CD14-positive monocyte (primary cell): Measurements from ENCODE around the gene RMDN3. TPM values are rescaled to one million over a fixed set of nuclear protein-coding genes. Genes with fewer than 3 reads are reported as not detected.

ENCODE experiments used
- DNase-seq, 3 donors: peaks; one replicate each; pipeline ENCODE4 v3.0.0-alpha.2; 2011 to 2022
- H2AFZ ChIP-seq: 2 replicates; pipeline ENCODE4 v1.6.0; 2012; ENCODE audit warnings: mild to moderate bottlenecking, low read depth, low read length, inconsistent platforms; ENCODE audit not compliant: insufficient read depth, poor library complexity, severe bottlenecking
- H3K27ac ChIP-seq, 2 donors: 1 replicate in 1 of 2; 2 replicates in 1 of 2; pipeline ENCODE4 v1.5.1; 2012 to 2013; ENCODE audit warnings: low read length in 2 of 2, control low read depth in 1 of 2, inconsistent platforms in 1 of 2, low read depth in 1 of 2, mild to moderate bottlenecking in 1 of 2
- H3K27me3 ChIP-seq, 2 donors: one replicate each; pipeline versions ENCODE4 v1.6.0 to v1.6.1; 2011 to 2013; ENCODE audit warnings: low read length in 2 of 2; ENCODE audit not compliant: control insufficient read depth in 2 of 2, insufficient read depth in 2 of 2
- H3K36me3 ChIP-seq, 2 donors: replicated peaks in 1 of 2; 1 replicate in 1 of 2; 2 replicates in 1 of 2; pipeline versions ENCODE4 v1.5.1 to v1.6.1; 2012 to 2013; ENCODE audit warnings: low read length in 2 of 2, control low read depth in 1 of 2, inconsistent platforms in 1 of 2, mild to moderate bottlenecking in 1 of 2; ENCODE audit not compliant: insufficient read depth in 2 of 2, control insufficient read depth in 1 of 2
- H3K4me1 ChIP-seq, 2 donors: 1 replicate in 1 of 2; 2 replicates in 1 of 2; pipeline versions ENCODE4 v1.5.1 to v1.6.1; 2012 to 2013; ENCODE audit warnings: low read length in 2 of 2, control low read depth in 1 of 2, inconsistent platforms in 1 of 2, mild to moderate bottlenecking in 1 of 2, moderate library complexity in 1 of 2; ENCODE audit not compliant: insufficient read depth in 2 of 2, control insufficient read depth in 1 of 2
- H3K4me2 ChIP-seq: replicated peaks from 2 replicates; pipeline ENCODE3; 2012; ENCODE audit warnings: low read length, moderate library complexity, mild to moderate bottlenecking; ENCODE audit not compliant: poor library complexity, severe bottlenecking; ENCODE audit errors: extremely low read depth
- H3K4me3 ChIP-seq, 3 experiments: fragments of 200-600 bp in 1 of 3; sonication (generic) in 1 of 3; replicated peaks in 1 of 3; 1 replicate in 2 of 3; 2 replicates in 1 of 3; pipeline ENCODE4 v1.5.1; 2011 to 2013; ENCODE audit warnings: low read length in 3 of 3, mild to moderate bottlenecking in 3 of 3, control low read depth in 2 of 3, low read depth in 2 of 3, inconsistent platforms in 1 of 3, moderate library complexity in 1 of 3
- H3K79me2 ChIP-seq: 2 replicates; pipeline ENCODE4 v1.6.0; 2012; ENCODE audit warnings: mild to moderate bottlenecking, control low read depth, inconsistent platforms, low read length, moderate library complexity; ENCODE audit not compliant: insufficient read depth
- H3K9ac ChIP-seq: 2 replicates; pipeline ENCODE4 v1.6.0; 2017; ENCODE audit warnings: low read length, mild to moderate bottlenecking; ENCODE audit not compliant: insufficient read depth, poor library complexity, severe bottlenecking
- H3K9me3 ChIP-seq, 2 donors: replicated peaks in 1 of 2; 1 replicate in 1 of 2; 2 replicates in 1 of 2; pipeline versions ENCODE4 v1.5.1 to v1.6.1; 2012 to 2013; ENCODE audit warnings: low read length in 2 of 2, control low read depth in 1 of 2; ENCODE audit not compliant: control insufficient read depth in 1 of 2, insufficient read depth in 1 of 2
- H4K20me1 ChIP-seq: 2 replicates; pipeline ENCODE4 v1.6.0; 2012; ENCODE audit warnings: mild to moderate bottlenecking, low read length, control low read depth, moderate library complexity; ENCODE audit not compliant: insufficient read depth
- H3K27ac Mint-ChIP-seq, 7 donors: one replicate each; pipeline ENCODE4 v1.8.0; 2020; ENCODE audit warnings: mild to moderate bottlenecking in 7 of 7, mixed read lengths in 7 of 7, moderate library complexity in 6 of 7, inconsistent platforms in 2 of 7
- H3K27me3 Mint-ChIP-seq, 3 donors: one replicate each; pipeline ENCODE4 v1.8.0; 2021 to 2022; ENCODE audit warnings: low read depth in 3 of 3, mild to moderate bottlenecking in 3 of 3, mixed read lengths in 3 of 3, moderate library complexity in 3 of 3, inconsistent platforms in 1 of 3
- H3K36me3 Mint-ChIP-seq, 2 donors: one replicate each; pipeline ENCODE4 v1.8.0; 2020; ENCODE audit warnings: mixed read lengths in 2 of 2, inconsistent platforms in 1 of 2, mild to moderate bottlenecking in 1 of 2
- H3K4me1 Mint-ChIP-seq: one replicate; pipeline ENCODE4 v1.8.0; 2020; ENCODE audit warnings: mild to moderate bottlenecking, mixed read lengths
- H3K4me3 Mint-ChIP-seq, 2 donors: one replicate each; pipeline ENCODE4 v1.8.0; 2020; ENCODE audit warnings: mild to moderate bottlenecking in 2 of 2, mixed read lengths in 2 of 2, moderate library complexity in 1 of 2
- H3K9me3 Mint-ChIP-seq, 7 donors: one replicate each; pipeline ENCODE4 v1.8.0; 2020 to 2022; ENCODE audit warnings: mixed read lengths in 7 of 7, mild to moderate bottlenecking in 6 of 7, moderate library complexity in 6 of 7, inconsistent platforms in 2 of 7
- WGBS: methylation state at CpG from one replicate; pipeline ENCODE4 v1.1.5; 2013; ENCODE audit warnings: missing lambda C conversion rate; ENCODE audit not compliant: insufficient coverage; 5-methylcytosine and 5-hydroxymethylcytosine counted together
- intact Hi-C, 2 donors: fragments of 100-400 bp; cut with micrococcal nuclease; formaldehyde crosslinking; loops; one replicate each; pipeline versions ENCODE4 v1.15.0 to v1.15.1; 2023
- polyA plus RNA-seq, 3 donors: library from polyadenylated mRNA; depleted of rRNA in 1 of 3; unstranded in 2 of 3; stranded (reverse) in 1 of 3; fragments of 300-500 nt in 2 of 3; fragments of >200 nt in 1 of 3; fragmentation: Illumina TruSeq in 2 of 3; gene quantifications; 1 replicate in 2 of 3; 2 replicates in 1 of 3; pipeline ENCODE4 v1.2.3, GENCODE V29; 2012 to 2021
- TF ChIP-seq, protein P1 (sequence below): fragments of 200-600 bp; IDR thresholded peaks from one replicate; pipeline ENCODE4 v1.8.0; 2022; ENCODE audit warnings: antibody characterized with exemption, mild to moderate bottlenecking

RMDN3 gene
- polyA plus RNA-seq, 3 donors, result 9.8 to 13.5 (median 13.2) TPM

DNA sequence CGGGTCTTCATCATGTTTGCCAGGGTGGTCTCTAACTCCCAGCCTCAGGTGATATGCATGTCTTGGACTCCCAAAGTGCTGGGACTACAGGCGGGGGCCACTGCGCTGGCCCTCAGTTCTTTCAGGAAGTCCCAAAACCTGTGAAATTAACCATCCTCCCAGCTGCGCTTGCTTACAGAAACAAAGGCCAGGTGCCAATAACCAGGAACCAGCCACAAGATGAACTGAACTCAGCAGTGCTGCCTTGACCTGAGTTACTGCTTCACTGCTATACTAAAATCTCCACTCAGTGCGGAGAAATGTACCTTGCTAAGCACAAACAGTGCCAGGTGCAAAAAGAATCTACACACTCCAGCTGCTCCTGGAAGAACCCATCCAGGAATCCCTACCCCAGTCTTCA is 4.9 kb upstream of the RMDN3 start:
- Histone ChIP-seq H3K27me3 (no peaks in the 10 kb centered on the region), H3K9me3 (no peaks in the 10 kb centered on the region), H3K4me3 (no peak overlapping the region), H3K79me2 (peaks cover under 1% of the 10 kb centered on the region), H3K4me1 (peaks cover 29 to 32% of the 10 kb centered on the region in 2 donors), H4K20me1 (no peaks in the 10 kb centered on the region), H3K36me3 (no peaks in the 10 kb centered on the region), H2AFZ (no peak overlapping the region), H3K27ac (no peak overlapping the region), H3K9ac (no peak overlapping the region), H3K4me2 (no peak overlapping the region)
- Mint-ChIP-seq H3K27ac (no peak overlapping the region), H3K9me3 (no peaks in the 10 kb centered on the region), H3K27me3 (peaks cover 0 to 12% (median 11%) of the 10 kb centered on the region in 3 donors), H3K36me3 (no peaks in the 10 kb centered on the region), H3K4me3 (no peak overlapping the region), H3K4me1 (peaks cover 21% of the 10 kb centered on the region)
- 94% methylated on average over 5 of the region's 5 CpGs for WGBS
- intact Hi-C loops, result loop anchor here (2.0 to 10.0 kb wide), 6 partner anchors 45 to 195 kb away; partner anchors contain the start of genes DNAJC17 (in 2 of the 2), RAD51 (in 2 of the 2), ZFYVE19 (in 2 of the 2) and CCDC32 (in 1 of the 2)
- TF ChIP-seq, protein P1, sequence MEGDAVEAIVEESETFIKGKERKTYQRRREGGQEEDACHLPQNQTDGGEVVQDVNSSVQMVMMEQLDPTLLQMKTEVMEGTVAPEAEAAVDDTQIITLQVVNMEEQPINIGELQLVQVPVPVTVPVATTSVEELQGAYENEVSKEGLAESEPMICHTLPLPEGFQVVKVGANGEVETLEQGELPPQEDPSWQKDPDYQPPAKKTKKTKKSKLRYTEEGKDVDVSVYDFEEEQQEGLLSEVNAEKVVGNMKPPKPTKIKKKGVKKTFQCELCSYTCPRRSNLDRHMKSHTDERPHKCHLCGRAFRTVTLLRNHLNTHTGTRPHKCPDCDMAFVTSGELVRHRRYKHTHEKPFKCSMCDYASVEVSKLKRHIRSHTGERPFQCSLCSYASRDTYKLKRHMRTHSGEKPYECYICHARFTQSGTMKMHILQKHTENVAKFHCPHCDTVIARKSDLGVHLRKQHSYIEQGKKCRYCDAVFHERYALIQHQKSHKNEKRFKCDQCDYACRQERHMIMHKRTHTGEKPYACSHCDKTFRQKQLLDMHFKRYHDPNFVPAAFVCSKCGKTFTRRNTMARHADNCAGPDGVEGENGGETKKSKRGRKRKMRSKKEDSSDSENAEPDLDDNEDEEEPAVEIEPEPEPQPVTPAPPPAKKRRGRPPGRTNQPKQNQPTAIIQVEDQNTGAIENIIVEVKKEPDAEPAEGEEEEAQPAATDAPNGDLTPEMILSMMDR, result no peak
- DNase-seq, result no peak

GRCh38 chr15:40756938-40757337 is 1.9 kb upstream of the RMDN3 start:
- DNase-seq, result no peak
- H3K9ac ChIP-seq, result no peak overlapping the region
- no peaks in the 10 kb centered on the region for H4K20me1 ChIP-seq
- H3K27me3 ChIP-seq, result no peaks in the 10 kb centered on the region
- peaks cover 30% of the 10 kb centered on the region for H3K79me2 ChIP-seq
- no peak overlapping the region for H3K4me3 ChIP-seq
- peaks cover 0 to 6% (median 3%) of the 10 kb centered on the region in 3 donors for H3K27me3 Mint-ChIP-seq
- H3K4me1 Mint-ChIP-seq, result peaks cover 12% of the 10 kb centered on the region
- peaks cover 6 to 11% of the 10 kb centered on the region in 2 donors for H3K36me3 ChIP-seq
- TF ChIP-seq, protein P1, result no peak
- H3K4me1 ChIP-seq, result peaks cover 14 to 18% of the 10 kb centered on the region in 2 donors
- H3K4me2 ChIP-seq, result no peak overlapping the region
- intact Hi-C loops, result loop anchor here in 1 of 2 donors (5.0 to 10.0 kb wide), 4 partner anchors 48 to 192 kb away; partner anchors contain the start of genes CCDC32, DNAJC17, RAD51 and RPUSD2
- no peaks in the 10 kb centered on the region for H3K9me3 ChIP-seq
- H3K4me3 Mint-ChIP-seq, result no peak overlapping the region
- peaks cover 0 to 1% (median 0%) of the 10 kb centered on the region in 7 donors for H3K9me3 Mint-ChIP-seq
- H3K27ac ChIP-seq, result no peak overlapping the region
- WGBS, result no CpG with 5 or more reads among the region's 6 CpGs
- H3K27ac Mint-ChIP-seq, result peak overlapping the region in 1 of 7 donors; percentile 5
- peaks cover 7 to 12% of the 10 kb centered on the region in 2 donors for H3K36me3 Mint-ChIP-seq
- peak overlapping the region; percentile 35 for H2AFZ ChIP-seq
